Stimulated activated CD4-positive, alpha-beta T cell treated with anti-CD3 and anti-CD28 coated beads, TNF-alpha, amount 100 ng/mL, for 48 hours (primary cell): Measurements from ENCODE around the gene MAP1LC3B2.

ENCODE experiments used
- DNase-seq, 3 donors: peaks; one replicate each; pipeline ENCODE4 v3.0.0-alpha.2; 2020; ENCODE audit warnings: low read depth in 3 of 3

MAP1LC3B2 gene

DNA sequence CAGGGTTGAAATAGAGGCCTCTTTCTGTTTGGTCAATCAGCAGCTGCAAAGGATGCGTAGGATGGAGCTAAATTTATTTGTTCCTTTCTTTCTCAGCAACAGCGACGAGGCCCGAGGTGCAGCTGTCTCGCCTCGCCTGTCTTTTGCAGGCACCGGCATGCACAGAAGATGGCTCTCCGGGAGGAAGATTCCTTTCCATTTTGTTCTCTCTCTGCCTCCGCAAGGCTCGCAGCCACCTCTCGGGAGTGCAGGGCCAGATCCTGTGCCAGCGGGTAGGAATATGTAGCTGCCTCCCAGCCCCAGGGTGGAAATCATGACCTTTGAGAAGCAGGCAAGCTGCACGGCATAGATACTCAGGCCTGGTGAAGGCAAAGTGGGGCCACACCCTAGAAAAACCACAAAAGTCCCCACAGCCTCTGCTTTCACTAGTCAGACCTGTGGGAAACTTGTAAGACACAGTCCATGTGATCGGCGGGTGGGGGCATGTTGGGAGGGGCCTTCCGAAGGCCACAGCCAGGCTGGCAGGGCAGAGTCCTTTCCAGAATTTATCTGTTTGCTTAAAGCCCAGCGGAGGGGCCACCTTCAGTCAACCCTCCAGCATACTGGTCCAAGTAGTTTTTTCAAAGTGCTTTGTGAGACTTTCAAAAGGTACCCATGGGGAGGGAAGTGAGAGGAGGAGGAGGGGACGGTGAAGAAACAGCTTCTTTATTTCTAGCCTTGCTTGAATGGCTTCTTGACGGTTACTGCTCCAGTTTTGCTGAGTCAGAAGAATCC lies at the start of gene MAP1LC3B2:
Gene MAP1LC3B2, plus strand, starts transcription at position 220 of the 774 bp plus-strand sequence. CDS start 16,562 bp downstream, outside the sequence.
- DNase-seq, result peak; percentile 27 to 65 (median 48)

DNA sequence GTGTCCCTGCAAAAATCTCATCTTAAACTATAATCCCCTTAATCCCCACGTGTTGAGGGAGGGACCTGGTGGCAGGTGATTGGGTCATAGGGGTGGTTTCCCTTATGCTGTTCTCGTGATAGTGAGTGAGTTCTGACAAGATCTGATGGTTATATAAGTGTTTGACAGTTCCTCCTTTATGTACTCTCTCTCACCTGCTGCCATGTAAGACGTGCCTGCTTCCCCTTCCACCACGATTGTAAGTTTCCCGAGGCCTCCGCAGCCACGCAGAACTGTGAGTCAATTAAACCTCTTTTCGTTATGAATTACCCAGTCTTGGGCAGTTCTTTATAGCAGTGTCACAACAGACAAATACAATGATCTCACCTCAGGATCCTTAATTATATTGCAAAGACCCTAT lies 45.2 kb upstream of the MAP1LC3B2 start:
- DNase-seq, result no peak

DNA sequence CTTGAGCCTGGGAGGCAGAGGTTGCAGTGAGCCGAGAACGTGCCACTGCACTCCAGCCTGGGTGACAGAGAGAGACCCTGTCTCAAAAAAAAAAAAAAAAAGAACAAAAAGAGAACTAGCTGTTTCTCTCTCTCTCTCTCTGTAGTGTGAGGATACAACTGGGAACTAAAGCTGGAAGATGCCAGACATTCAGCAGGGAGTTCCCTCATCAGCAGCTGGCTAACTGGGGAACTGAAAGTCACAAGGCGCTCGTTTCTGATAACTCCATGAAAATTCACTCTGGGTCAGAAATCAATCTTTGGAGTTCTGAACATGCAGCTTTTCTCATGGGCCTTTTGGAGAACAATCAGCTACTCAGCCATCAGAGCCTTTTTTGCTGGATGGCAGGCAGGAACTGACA lies 43.5 kb upstream of the MAP1LC3B2 start:
- no peak for DNase-seq

DNA sequence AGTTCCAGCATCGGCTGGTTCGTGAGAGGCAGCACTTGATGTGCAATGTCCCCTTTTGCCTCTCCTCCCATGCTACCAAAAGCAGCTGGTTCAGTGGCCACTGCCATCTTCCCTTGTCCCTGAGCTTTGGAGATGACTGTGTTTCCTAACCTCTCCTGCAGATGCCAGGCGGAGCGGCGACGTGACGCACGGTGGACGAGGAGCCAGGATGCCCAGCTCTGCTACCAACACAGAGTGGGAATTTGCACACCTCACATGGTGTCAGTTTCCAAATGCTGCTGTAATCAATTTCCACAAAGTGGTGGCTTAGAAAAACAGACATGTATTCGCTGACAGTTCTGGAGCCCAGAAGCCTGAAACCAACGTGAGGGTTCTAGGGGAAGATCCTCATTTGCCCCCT lies 42.5 kb upstream of the MAP1LC3B2 start:
- DNase-seq, result no peak

DNA sequence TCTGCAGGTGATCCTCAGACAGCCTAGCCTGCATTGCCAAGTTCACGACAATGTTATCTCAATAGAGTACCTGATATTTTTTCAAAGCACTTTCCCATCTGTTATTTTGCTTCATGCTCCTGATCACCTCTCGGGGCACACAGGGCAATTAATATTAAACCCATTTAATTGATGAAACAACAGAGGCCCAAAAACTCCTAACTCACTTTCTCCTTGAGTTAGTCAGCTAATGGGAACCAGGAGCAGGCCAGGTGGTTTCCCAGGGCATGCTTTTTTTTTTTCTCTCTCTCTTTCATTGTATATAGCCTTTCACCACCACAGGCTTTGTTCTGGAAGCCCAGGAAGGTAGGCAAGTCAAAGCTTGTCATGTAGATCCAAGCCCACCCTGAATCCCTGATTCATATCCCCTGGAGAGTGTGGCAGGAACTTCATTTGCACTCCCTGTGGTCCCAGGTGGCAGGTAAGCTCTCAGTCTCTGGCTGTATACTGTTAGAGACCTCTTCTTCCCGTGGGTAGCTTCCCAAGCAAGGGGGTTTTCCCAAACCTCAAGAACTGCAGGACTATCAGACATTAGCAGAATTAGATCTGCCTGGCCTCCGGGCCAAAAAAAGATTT lies 41.6 kb upstream of the MAP1LC3B2 start:
- DNase-seq, result no peak

DNA sequence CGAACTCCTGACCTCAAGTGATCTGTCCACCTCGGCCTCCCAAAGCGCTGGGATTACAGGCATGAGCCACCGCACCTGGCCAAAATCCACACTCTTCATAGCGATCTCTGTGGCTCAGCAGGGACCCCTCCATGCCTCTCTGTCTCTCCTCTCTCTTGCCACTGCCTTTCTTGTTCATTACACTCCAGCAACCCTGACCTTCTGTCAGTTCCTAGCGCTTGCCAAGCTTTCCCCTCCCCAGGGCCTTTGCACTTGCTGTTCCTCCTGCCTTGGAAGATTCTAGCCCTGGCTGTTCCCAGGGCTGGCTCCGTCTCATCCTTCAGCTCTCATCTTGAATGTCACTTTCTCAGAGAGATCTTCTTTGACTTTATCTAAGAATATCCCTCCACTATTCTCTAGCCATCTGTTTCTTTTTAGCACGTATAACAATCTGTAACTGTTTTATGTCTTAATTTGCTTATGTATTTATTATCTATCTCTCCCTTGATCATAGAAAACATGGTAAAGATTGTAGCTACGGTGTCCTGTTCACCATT lies 38.9 kb upstream of the MAP1LC3B2 start:
- no peak for DNase-seq

DNA sequence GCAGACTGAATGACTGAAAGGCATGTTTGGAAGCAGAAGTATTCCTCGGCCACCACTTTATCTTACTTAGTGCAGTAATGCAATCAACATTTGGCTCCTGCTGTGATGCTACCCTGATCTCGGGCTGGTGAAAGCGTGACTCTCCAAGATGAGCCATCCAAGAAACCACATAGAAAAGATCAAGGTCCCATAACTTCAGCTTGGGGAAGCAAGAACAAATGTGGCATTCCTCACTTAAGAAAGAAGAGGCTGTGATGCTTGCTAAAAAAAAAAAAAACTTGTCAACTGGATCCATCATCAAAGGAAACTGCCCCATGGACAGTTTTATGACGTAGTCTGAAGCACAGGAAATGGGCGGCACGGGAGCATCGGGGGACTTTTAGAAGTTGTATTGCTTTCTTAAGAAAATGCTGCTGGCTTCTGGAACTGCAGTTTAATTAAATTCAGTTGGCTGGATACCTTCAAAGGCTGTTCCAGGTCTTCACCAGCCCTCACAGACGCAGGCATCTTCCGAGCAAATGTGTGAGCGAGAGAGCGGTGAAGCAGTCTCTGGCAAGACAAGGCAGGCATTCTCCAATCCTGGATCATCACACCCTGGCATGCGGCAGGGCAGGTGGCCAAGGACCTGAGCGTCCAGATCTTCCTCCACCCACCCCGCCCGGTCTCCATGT lies 38.2 kb upstream of the MAP1LC3B2 start:
- DNase-seq, result no peak

DNA sequence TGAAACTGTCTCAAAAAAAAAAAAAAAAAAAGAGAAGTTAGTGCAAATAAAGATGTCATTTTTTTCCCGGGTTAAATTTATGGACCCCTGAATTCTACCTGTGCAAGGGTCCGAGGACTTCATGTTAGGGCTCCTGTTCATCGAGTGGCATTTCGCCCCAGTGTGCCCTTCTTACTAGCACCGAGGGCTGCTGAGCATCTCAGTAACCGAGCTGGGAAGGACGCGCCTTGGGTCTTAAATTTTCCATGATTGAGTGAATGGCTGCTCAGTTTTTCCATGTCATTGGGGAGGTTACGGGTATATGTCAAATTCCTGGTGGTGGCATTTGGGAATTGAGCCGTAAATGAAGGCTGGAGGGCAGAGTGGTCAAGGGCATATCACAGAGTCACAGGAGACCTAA lies 34.9 kb upstream of the MAP1LC3B2 start:
- no peak for DNase-seq

DNA sequence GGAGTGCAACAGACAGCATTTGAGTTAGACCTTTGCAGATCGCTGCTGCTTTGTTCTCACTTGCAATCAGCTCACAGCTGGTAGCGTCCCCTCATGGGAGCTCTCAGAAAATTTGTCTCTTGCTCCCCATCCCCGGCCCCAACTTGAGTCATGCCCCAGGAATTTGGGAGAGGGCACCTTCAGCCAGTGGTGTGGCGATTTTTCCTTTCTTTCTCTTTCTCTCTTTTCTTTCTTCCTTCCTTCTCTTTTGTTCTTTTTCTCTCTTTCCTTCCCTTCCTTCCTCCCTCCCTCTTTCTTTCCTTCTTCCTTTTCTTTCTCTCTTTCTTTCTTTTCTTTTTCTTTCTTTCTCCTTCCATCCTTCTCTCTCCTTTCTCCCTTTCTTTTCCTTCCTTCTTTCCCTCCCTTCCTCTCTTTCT lies 34.2 kb upstream of the MAP1LC3B2 start:
- DNase-seq, result no peak

DNA sequence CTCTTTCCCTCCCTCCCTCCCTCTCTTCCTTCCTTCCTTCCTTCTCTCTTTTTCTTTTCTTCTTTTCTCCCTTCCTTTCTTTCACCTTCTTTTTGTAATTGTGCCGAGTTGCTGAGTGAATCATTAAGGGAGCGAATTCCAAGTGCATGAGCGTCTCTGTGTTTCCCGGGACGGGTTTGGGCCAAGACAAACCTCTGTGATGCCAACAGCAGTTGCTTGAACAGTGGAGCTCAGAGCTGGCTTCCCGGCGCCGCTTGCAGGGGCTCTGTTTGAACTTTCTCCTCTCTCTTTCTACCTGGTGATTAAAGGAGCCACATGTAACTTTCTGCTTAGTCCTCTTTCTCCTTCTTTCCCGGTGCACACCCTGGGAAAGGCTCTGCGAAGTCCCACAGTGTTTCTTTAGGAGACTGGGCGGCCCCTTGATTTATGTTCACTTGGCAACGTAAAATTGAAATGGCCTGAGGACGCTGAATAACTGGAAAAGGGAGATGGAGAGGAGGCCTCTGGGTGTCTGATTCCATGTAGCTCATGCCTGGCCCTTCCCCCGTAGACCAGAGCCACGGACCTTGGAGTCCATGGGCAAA lies 33.7 kb upstream of the MAP1LC3B2 start:
- no peak for DNase-seq

DNA sequence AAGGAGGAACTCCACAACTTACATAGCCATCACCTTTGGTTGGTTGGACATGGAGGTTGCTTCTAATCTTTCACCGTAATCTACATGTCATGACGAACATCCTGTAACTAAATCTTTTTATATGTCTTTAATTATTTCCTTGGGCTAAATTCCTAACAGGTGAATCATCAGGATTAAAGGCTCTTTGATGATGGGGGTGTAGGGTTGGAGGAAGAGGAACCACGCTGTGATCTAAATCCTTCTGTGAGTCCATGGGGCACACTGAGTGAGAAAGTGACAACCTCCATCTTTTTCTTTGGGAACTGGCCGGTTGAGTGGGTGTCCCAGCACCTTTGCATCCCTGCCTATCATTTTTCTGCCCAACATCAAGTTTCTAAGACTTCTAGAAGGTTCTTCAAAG lies 31.1 kb upstream of the MAP1LC3B2 start:
- DNase-seq, result no peak

DNA sequence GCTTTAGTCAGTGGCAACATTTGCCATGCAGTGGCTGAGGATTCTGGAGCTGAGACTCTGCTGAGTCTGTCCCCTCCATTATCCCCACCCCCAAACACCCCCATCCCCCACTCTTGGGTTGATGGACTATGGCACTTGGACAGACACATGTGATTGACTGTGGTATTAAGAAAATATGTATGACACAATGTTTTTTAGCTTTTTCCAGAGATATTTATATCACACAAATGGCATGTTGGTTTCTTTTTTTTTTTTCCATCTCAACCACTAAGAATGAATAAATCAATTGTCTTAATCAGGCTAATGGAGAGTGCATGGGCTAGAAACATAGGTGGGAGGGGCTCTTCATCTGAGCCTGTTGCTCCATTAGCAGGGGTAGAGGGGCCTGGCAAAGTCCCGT lies 30.7 kb upstream of the MAP1LC3B2 start:
- DNase-seq, result no peak

DNA sequence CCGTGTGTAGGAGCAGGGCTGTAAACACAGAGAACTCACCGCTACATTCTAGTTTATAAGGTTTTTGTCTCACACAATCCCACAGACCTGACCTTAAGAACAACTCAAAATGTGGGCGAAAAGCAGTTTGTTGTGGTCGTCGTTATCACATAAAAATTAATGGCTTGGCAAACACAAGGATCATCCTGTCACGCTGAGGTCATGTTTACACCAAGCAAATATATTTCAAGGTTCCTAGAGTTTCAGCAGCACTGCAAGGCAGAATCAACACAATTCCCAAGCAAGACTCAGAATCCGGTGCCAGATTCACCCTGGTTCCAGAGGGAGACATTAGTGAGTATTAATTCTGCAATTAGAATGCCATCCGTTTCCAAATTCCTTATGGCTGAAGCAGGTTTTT lies 30.1 kb upstream of the MAP1LC3B2 start:
- no peak for DNase-seq

DNA sequence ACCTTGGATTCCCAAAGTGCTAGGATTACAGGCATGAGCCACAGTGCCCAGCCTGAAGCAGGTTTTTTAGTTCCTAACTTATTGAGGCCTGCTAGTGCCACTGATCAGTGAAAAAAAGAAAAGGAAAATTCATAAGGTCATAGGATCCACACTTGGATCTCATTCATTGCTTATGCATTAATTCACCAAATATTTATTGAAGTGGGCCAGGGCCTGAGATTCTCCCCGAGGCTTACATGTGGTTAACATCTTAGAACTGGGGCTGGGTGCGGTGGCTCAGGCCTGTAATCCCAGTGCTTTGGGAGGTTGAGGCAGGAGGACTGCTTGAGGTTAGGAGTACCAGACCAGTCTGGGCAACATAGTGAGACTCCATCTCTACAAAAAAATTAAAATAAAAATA lies 29.5 kb upstream of the MAP1LC3B2 start:
- no peak for DNase-seq

DNA sequence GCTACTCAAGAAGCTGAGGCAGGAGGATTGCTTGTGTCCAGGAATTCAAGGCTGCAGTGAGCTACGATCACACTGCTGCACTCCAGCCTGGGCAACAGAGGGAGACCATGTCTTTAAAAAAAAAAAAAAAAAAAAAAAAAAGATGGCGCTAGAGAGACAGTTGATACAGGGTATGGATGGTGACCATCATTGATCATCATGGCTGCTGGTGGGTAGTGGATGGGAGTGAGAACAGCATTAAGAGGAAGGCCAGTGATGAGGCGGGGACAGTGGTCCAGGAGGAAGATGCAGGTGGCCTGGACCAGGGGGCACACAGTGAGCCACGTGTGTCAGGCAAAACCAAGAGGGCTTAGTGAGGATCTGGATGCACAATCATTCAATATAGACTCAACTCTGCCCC lies 26.8 kb upstream of the MAP1LC3B2 start:
- DNase-seq, result no peak

DNA sequence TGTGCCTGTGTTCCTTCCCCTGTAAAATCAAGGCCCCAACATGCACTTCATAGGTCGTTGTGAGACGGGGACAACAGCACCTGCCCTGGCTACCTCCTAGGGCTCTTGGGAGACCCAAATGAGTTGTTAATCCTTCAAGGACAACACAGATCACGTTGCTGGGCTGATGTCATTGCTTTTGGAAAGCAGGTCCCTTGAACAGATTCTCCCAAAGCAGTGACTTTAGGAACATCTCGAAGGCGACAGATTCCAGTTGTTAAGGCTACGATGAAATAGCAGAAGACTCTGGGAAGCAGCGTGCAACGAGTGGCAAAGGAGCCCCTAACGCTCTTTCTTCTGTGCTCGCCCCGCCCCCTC lies 26.2 kb upstream of the MAP1LC3B2 start:
- no peak for DNase-seq

DNA sequence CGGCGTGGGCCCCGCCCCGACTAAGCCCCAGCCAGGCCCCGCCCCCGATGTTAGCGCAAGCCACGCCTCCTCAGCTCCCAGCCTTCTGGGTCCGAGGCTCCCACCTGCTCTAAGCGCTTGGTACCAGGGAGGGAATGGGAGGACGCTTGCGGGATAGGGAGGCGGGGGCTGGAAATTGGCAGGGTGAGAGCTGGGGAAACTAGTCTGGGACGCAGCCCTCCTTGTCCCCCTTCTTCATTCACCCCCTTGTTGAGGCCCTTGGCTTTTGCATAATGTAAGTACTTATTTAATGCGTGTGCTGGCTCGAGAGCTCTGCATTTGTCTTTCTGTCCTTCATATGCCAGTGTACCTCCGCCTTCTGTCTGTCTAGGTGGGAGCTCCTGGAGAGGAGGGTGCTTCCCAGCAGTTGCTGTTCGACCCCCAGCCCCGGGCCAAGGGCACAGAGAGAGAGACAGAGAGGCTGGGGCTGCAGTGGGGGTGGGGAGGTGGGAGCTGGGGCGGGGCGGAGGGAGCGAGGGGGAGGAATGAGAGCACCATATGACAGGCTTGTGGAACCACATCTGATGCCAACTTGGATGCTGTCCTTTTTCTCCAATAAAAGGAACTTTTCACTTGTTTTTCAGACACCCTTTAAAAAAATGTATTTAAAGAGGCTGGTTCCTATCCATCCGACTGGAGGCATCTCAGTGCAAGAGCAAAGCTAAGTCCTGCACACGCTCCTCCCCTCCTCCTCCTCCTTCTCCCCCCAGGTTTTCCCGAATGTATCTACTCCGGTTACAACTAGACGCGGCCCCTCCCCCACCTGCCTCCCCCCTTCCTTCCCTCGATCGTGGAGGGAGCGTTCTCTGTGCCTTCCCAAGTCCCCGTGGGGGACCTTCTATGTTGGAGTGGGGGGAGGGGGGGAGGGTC lies 25.6 kb upstream of the MAP1LC3B2 start:
- peak; percentile 49 to 79 (median 51) for DNase-seq

DNA sequence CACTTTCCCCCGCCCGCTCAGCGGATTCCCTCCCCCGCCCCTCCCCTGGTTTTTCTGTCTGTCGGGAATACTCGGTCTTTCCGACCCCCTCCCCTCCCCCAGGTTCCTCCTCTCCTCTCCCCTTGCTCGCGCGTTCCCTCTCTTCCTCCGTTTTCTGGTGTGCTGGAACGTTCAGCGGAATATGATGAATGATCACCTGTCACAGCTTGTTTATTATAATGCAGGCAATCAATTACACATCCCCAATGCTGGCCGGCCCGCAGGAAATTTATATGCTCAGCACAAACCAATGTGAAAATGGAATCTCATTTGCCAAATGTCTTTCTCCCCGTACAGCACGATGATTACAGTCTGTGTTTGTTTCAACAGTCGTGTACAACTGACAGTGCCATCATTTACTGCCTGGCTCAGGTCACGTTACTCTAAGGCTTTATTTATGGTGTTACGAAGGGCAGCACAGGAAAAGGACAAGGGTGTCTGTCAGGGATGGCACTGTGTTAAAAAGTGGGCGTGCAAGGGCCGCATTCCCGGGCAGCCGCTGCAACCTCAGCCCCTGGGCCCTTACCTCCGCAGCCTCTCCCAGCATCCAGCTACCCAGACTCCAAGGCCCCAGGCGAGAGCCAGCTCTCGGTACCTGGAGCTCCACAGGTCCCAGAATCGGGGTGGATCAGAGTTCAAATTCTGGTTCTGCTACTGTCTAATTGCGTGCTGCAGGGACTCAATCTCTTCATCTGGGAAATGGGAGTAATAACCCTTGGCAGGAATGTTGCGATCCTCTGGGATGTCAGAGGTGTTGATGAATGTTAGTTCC lies 24.7 kb upstream of the MAP1LC3B2 start:
- no peak for DNase-seq

DNA sequence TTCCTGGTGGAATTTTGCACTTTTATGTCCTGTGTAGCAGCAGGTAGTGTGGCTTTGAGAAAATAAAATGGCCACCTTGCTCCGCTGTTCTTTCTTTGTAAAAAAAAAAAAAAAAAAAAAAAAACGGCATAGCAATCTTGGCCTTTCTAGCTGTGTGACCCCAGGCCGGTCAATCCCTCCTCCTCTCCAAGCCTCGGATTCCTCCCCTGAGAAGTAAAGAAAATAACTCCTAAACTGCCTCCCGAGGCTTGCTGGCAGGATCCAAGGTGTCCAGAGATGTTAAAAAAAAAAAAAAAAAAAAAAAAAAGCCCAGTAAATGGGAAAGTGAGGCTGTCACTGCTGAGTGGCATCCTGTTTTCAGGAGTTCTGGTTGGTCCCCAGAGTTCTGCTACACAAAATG lies 23.9 kb upstream of the MAP1LC3B2 start:
- DNase-seq, result no peak

DNA sequence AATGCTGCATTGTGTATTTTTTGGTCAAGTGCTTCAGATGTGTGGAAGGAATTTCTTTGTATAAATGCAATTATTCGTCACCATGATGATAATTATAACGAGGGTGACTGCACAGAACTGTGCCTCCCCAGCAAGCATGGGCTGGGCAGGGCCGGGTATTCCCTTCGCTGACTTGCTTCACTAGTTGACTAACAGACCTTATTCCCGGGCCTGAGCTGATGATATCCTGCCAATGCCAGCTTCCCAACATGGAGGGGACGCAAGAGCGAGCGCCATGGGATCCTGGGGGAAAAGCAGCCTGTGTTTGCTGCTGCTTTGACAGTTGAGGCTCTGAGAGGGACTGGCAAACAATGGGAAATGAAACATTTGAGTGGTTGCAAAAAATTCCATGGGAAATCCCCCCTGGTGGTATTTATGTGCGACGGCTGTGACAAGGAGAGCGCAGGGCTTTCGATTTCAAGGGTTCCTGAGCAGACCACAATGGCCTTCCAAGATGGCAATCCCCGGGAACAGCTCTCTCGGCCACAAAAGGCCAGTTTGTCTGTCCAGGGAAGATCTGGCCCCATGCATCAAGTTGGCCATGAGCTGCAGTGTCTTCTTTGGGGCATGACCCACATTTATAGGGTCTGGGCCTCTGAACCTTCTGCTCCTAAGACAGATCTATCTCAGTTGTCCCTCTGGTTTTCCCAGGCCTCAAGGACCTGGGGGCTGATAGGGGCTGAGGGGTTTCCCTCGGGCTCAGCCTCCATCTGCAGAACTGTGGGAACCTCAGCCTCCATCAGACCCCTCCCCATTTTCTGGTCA lies 21.9 kb upstream of the MAP1LC3B2 start:
- no peak for DNase-seq
